Endothelial cell of umbilical vein (primary cell): Measurements from ENCODE around the gene TOGARAM2. TPM values are rescaled to one million over a fixed set of nuclear protein-coding genes. Genes with fewer than 3 reads are reported as not detected.

Experiments
- BruUV-seq: library from RNA; stranded (reverse); fragments of 400-500 nt; replicated peaks from 2 replicates; lab custom pipeline; 2021; lab: Mats Ljungman, UMichigan
- CTCF ChIA-PET: fragments of 300-600, 350-600 bp; sonication (Branson Sonifier 250); formaldehyde crosslinking; loops from one replicate; lab custom pipeline; 2021; ENCODE audit warnings: antibody characterized with exemption, inconsistent platforms; lab: Charles Lee
- POLR2A ChIA-PET: fragments of 300-600, 350-600 bp; sonication (Branson Sonifier 250); formaldehyde crosslinking; loops from one replicate; lab custom pipeline; 2021; ENCODE audit warnings: antibody characterized with exemption, inconsistent platforms; lab: Charles Lee
- DNase-seq: peaks from one replicate; pipeline ENCODE4 v3.0.0-alpha.2; 2011; ENCODE audit warnings: low read depth, low spot score
- FAIRE-seq: peaks from 2 replicates; lab custom pipeline; 2011; peaks lifted over from hg19 to GRCh38; lab: Jason Lieb, UNC
- H2AFZ ChIP-seq: 2 replicates; pipeline ENCODE4 v1.6.0; 2012; ENCODE audit warnings: low read depth, low read length, control low read depth, inconsistent platforms
- H3K27ac ChIP-seq: 2 replicates; pipeline ENCODE4 v1.5.1; 2011; ENCODE audit warnings: low read depth, mild to moderate bottlenecking, control low read depth, low read length, moderate library complexity; ENCODE audit not compliant: insufficient read depth
- H3K27me3 ChIP-seq, 2 experiments: 2 replicates each; pipeline versions ENCODE4 v1.6.0 to v1.6.1; 2011; ENCODE audit warnings: low read length in 2 of 2, mixed read lengths in 1 of 2; ENCODE audit not compliant: control insufficient read depth in 2 of 2, insufficient read depth in 2 of 2
- H3K36me3 ChIP-seq, 2 experiments: 2 replicates in 1 of 2; 3 replicates in 1 of 2; pipeline ENCODE4 v1.5.1; 2011; ENCODE audit warnings: low read length in 2 of 2, mild to moderate bottlenecking in 1 of 2, moderate library complexity in 1 of 2; ENCODE audit not compliant: control insufficient read depth in 2 of 2, insufficient read depth in 2 of 2; ENCODE audit errors: extremely low read depth in 1 of 2
- H3K4me1 ChIP-seq: 3 replicates; pipeline ENCODE4 v1.5.1; 2011; ENCODE audit warnings: mild to moderate bottlenecking, low read length; ENCODE audit not compliant: control insufficient read depth, insufficient read depth; ENCODE audit errors: extremely low read depth
- H3K4me2 ChIP-seq: 2 replicates; pipeline ENCODE4 v1.6.1; 2011; ENCODE audit warnings: low read length, control low read depth, mixed read lengths; ENCODE audit not compliant: insufficient read depth
- H3K4me3 ChIP-seq, 3 experiments: fragments of 200-600 bp in 1 of 3; sonication (generic), shearing (Covaris generic) in 1 of 3; replicated peaks in 1 of 3; 2 replicates each; pipeline ENCODE4 v1.5.1; 2011 to 2016; ENCODE audit warnings: control low read depth in 3 of 3, low read length in 3 of 3, mild to moderate bottlenecking in 2 of 3, inconsistent platforms in 1 of 3, low read depth in 1 of 3, moderate library complexity in 1 of 3; ENCODE audit not compliant: insufficient read depth in 1 of 3
- H3K79me2 ChIP-seq: 2 replicates; pipeline ENCODE4 v1.6.0; 2012; ENCODE audit warnings: low read length, inconsistent platforms; ENCODE audit not compliant: control insufficient read depth, insufficient read depth
- H3K9ac ChIP-seq: replicated peaks from 2 replicates; pipeline ENCODE3; 2011; ENCODE audit warnings: low read length, control low read depth; ENCODE audit not compliant: insufficient read depth; ENCODE audit errors: extremely low read depth
- H3K9me1 ChIP-seq: replicated peaks from 3 replicates; pipeline ENCODE4 v1.6.0; 2011; ENCODE audit warnings: mild to moderate bottlenecking, low read length; ENCODE audit not compliant: control insufficient read depth, insufficient read depth; ENCODE audit errors: extremely low read depth
- H3K9me3 ChIP-seq: replicated peaks from 2 replicates; pipeline ENCODE4 v1.5.1; 2012; ENCODE audit warnings: low read length, inconsistent platforms; ENCODE audit not compliant: control insufficient read depth, insufficient read depth
- H4K20me1 ChIP-seq: replicated peaks from 2 replicates; pipeline ENCODE3; 2011; ENCODE audit warnings: mild to moderate bottlenecking, low read length; ENCODE audit not compliant: control insufficient read depth, insufficient read depth; ENCODE audit errors: extremely low read depth
- CTCF ChIP-seq, 2 donors: IDR thresholded peaks; 1 replicate in 1 of 2; 2 replicates in 1 of 2; pipeline ENCODE4 v1.5.1; 2011; ENCODE audit warnings: low read length in 2 of 2, mild to moderate bottlenecking in 2 of 2, moderate library complexity in 2 of 2, control low read depth in 1 of 2, inconsistent platforms in 1 of 2, low read depth in 1 of 2; ENCODE audit not compliant: insufficient read depth in 1 of 2; ENCODE audit errors: extremely low read depth in 1 of 2
- EZH2 ChIP-seq: IDR thresholded peaks from 2 replicates; pipeline ENCODE4 v1.6.1; 2012; ENCODE audit warnings: borderline replicate concordance, low read depth, mild to moderate bottlenecking, moderate library complexity, low read length, inconsistent platforms; ENCODE audit not compliant: severe bottlenecking
- FOS ChIP-seq: IDR thresholded peaks from 2 replicates; pipeline ENCODE4 v1.6.1; 2011; ENCODE audit warnings: mild to moderate bottlenecking, low read length, moderate library complexity, borderline replicate concordance; ENCODE audit not compliant: insufficient read depth
- GATA2 ChIP-seq: IDR thresholded peaks from 2 replicates; pipeline ENCODE4 v1.7.0; 2011; ENCODE audit warnings: low read depth, mild to moderate bottlenecking, moderate library complexity, mixed read lengths, low read length; ENCODE audit not compliant: insufficient read length, insufficient read depth
- JUN ChIP-seq: IDR thresholded peaks from 2 replicates; pipeline ENCODE4 v1.6.1; 2011; ENCODE audit warnings: borderline replicate concordance, low read depth; ENCODE audit not compliant: insufficient read length, insufficient read depth
- MAX ChIP-seq: IDR thresholded peaks from 2 replicates; pipeline ENCODE4 v1.6.1; 2011; ENCODE audit not compliant: insufficient read depth, insufficient read length
- MYC ChIP-seq: IDR thresholded peaks from one replicate; pipeline ENCODE4 v1.6.1; 2011; ENCODE audit warnings: mild to moderate bottlenecking, low read depth, low read length
- POLR2A ChIP-seq: IDR thresholded peaks from 2 replicates; pipeline ENCODE4 v1.6.1; 2012; ENCODE audit warnings: low read depth, mild to moderate bottlenecking, control low read depth, low read length
- POLR2AphosphoS5 ChIP-seq: IDR thresholded peaks from 2 replicates; pipeline ENCODE4 v1.6.1; 2012; ENCODE audit warnings: low read depth, mild to moderate bottlenecking, control low read depth, low read length, moderate library complexity; ENCODE audit not compliant: insufficient read depth
- dilution Hi-C: fragments of 300-500 bp; cut with MboI; formaldehyde crosslinking; loops from one replicate; pipeline ENCODE4 v1.15.0; 2019; ENCODE audit warnings: low sequenced_read_pairs; ENCODE audit not compliant: extremely low pct_ligation_motif_present
- intact Hi-C: fragments of 100-400 bp; cut with micrococcal nuclease; formaldehyde crosslinking; loops from one replicate; pipeline ENCODE4 v1.10.0; 2022
- polyA plus RNA-seq, 4 experiments: library from polyadenylated mRNA; depleted of rRNA in 3 of 4; stranded (reverse) in 3 of 4; unstranded in 1 of 4; fragments of >200 nt; gene quantifications; 2 replicates each; pipeline versions ENCODE4 v1.2.1 to v1.2.3, GENCODE V29; 2011 to 2012; ENCODE audit warnings: missing spikeins in 1 of 4
- total RNA-seq: library from RNA; stranded (reverse); gene quantifications from 2 replicates; pipeline ENCODE4 v1.2.3, GENCODE V29; 2021

TOGARAM2 gene
- total and polyA plus RNA-seq, 2 donors (not counting 3 experiments of a cell fraction or from before 2014, with no cell fraction given): not detected

DNA sequence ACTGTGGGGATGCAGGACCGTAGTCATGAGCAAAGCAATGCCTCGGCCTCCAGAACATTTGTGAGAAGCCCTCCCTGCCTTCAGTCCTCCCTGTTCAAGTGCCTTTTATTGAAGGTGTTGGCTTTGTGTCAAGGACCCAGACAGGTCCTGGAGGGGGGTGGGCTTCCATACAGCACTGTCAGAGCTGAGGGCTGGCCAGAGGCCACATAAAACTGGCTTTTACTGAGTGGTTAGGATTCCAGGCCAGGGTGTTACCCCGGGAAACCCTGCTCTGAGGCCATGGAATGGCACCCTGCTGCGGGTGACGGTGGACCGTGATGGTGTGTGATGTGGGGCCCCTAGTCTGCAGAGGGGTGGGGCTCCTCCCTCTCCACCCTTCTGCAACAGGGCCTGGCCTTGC lies 41.6 kb downstream of the TOGARAM2 start:
- Histone ChIP-seq H2AFZ (no peak overlapping the region), H4K20me1 (no peaks in the 10 kb centered on the region), H3K27ac (no peak overlapping the region), H3K9ac (no peak overlapping the region), H3K27me3 (peaks cover 0 to 2% of the 10 kb centered on the region in 2 experiments), H3K4me1 (no peaks in the 10 kb centered on the region), H3K9me3 (no peaks in the 10 kb centered on the region), H3K36me3 (no peaks in the 10 kb centered on the region), H3K4me2 (no peak overlapping the region), H3K79me2 (no peaks in the 10 kb centered on the region), H3K4me3 (no peak overlapping the region), H3K9me1 (no peaks in the 10 kb centered on the region)
- FAIRE-seq: no peak
- dilution Hi-C loops (no loop called here), intact Hi-C loops (no loop called here)
- no peak for DNase-seq
- BruUV-seq: no TSS peak
- CTCF ChIA-PET: no interaction called here
- POLR2A ChIA-PET: no interaction called here
- no peak for TF ChIP-seq GATA2
- TF ChIP-seq POLR2A: no peak
- no peak for TF ChIP-seq POLR2AphosphoS5
- TF ChIP-seq JUN: no peak
- no peak for TF ChIP-seq MAX
- TF ChIP-seq EZH2: no peak
- no peak for TF ChIP-seq CTCF (IDR thresholded peaks at IDR 0.05; ENCODE audit: extremely low read depth in 1 of 2, insufficient read depth in 1 of 2, low read depth in 1 of 2, low read length in 2 of 2)
- TF ChIP-seq MYC: no peak
- TF ChIP-seq FOS: no peak
